Measurements from ENCODE around the gene LCP1.

Gene LCP1

DNA sequence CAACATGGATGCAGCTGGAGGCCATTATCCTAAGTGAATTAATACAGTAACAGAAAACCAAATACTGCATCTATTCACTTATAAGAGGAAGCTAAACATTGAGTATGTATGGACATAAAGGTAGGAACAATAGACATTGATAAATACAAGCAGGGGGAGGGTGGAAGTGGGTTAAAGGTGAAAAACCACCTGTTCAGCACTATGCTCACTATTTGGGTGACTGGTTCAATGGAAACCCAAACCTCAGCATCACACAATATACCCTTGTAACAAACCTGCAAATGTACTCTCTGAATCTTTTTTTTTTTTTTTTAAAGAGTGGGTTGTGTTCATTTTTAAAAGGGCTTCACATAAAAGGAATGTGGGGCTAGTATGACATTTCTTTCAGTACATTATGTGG is 50.3 kb downstream of the LCP1 start:
- Histone ChIP-seq H3K36me3 (ENCODE audit: control insufficient read depth, insufficient read depth, low read length) (peaks cover 47% of the 10 kb centered on the region), H3K4me3 (replicated peaks; ENCODE audit: low read depth, low read length) (no peak overlapping the region), H3K27me3 (replicated peaks; ENCODE audit: control insufficient read depth, insufficient read depth, low read length) (no peaks in the 10 kb centered on the region)
- TF ChIP-seq CTCF (IDR thresholded peaks at IDR 0.05; ENCODE audit: insufficient read depth, low read length, poor library complexity, severe bottlenecking), result no peak
- DNase-seq (ENCODE audit: extremely low read depth, insufficient read length), result no peak

DNA sequence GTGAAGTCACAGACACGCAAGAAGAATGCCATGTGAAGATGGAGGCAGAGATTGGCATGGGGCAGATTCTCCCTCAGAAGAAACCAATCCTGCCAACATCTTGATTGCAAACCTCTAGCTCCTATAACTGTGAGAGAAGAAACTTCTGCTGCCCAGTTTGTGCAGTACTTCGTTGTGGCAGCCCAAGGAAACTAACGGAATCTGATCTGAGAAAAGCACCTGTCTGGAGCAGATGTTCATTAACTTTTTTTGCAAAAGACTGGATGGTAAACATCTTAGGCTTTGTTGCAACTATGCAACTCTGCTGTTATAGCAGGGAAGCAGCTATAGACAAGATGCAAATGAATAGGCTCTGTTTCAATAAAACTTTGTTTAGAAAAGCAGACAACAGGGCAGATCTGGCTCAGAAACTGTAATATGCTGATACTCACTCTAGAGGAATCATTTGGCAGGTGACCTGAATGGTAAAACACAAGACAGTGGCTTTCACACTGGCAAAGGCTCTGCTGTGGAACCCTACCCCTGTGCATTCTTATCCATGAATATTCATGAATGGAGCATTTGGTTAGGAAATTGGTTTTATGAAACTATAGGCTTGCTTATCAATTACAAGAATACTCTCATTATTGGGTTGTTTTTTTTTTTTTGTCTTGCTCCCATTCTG is 51.9 kb downstream of the LCP1 start:
- TF ChIP-seq CTCF (IDR thresholded peaks at IDR 0.05; ENCODE audit: insufficient read depth, low read length, poor library complexity, severe bottlenecking), result no peak
- H3K36me3 ChIP-seq (ENCODE audit: control insufficient read depth, insufficient read depth, low read length), result peaks cover 40% of the 10 kb centered on the region
- H3K4me3 ChIP-seq (replicated peaks; ENCODE audit: low read depth, low read length), result no peak overlapping the region
- no peak for DNase-seq (ENCODE audit: extremely low read depth, insufficient read length)
- no peaks in the 10 kb centered on the region for H3K27me3 ChIP-seq (replicated peaks; ENCODE audit: control insufficient read depth, insufficient read depth, low read length)

DNA sequence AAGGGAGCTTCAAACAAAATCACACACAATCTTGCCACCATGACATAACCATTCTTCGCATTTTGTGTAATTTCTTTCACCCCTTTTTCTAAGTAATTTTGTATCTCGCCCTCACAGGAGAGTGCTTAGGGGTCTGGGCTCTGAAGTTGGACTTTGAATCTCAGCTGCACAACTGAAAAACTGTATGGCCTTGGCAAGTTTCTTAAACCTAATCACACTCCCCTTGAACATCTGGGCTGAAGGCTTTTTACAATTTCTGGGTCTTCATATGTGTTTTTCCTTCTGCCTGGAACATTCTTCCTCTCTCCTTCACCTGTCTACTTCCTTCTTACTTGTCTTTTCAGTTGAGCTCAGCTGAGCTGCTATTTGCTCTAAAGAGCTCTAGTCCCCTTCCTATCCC is 52.9 kb downstream of the LCP1 start:
- no peaks in the 10 kb centered on the region for H3K27me3 ChIP-seq (replicated peaks; ENCODE audit: control insufficient read depth, insufficient read depth, low read length)
- TF ChIP-seq CTCF (IDR thresholded peaks at IDR 0.05; ENCODE audit: insufficient read depth, low read length, poor library complexity, severe bottlenecking), result no peak
- H3K4me3 ChIP-seq (replicated peaks; ENCODE audit: low read depth, low read length), result no peak overlapping the region
- H3K36me3 ChIP-seq (ENCODE audit: control insufficient read depth, insufficient read depth, low read length), result peaks cover 38% of the 10 kb centered on the region
- no peak for DNase-seq (ENCODE audit: extremely low read depth, insufficient read length)

GRCh38 chr13:46127358-46128023 is 54.5 kb downstream of the LCP1 start:
- Histone ChIP-seq H3K36me3 (ENCODE audit: control insufficient read depth, insufficient read depth, low read length) (peaks cover 33% of the 10 kb centered on the region), H3K27me3 (replicated peaks; ENCODE audit: control insufficient read depth, insufficient read depth, low read length) (no peaks in the 10 kb centered on the region), H3K4me3 (replicated peaks; ENCODE audit: low read depth, low read length) (no peak overlapping the region)
- TF ChIP-seq CTCF (IDR thresholded peaks at IDR 0.05; ENCODE audit: insufficient read depth, low read length, poor library complexity, severe bottlenecking), result no peak
- DNase-seq (ENCODE audit: extremely low read depth, insufficient read length), result no peak

GRCh38 chr13:46126552-46127357 is 55.2 kb downstream of the LCP1 start:
- Histone ChIP-seq H3K27me3 (replicated peaks; ENCODE audit: control insufficient read depth, insufficient read depth, low read length) (no peaks in the 10 kb centered on the region), H3K4me3 (replicated peaks; ENCODE audit: low read depth, low read length) (no peak overlapping the region), H3K36me3 (ENCODE audit: control insufficient read depth, insufficient read depth, low read length) (peaks cover 28% of the 10 kb centered on the region)
- TF ChIP-seq CTCF (IDR thresholded peaks at IDR 0.05; ENCODE audit: insufficient read depth, low read length, poor library complexity, severe bottlenecking), result peak; percentile 83
- DNase-seq (ENCODE audit: extremely low read depth, insufficient read length), result peak; percentile 30

Measured in GM06990 (cell line).